ENCODE results near the gene TMPRSS6.

- TF ChIP-seq CTCF (IDR thresholded peaks at IDR 0.05) (no peak), POLR2A (IDR thresholded peaks at IDR 0.05) (no peak)
These were observed 45.0 kb downstream of the TMPRSS6 start for GRCh38 chr22:37064553-37064952.

Data from testis (tissue), 2 donors.